CD4-positive, alpha-beta T cell treated with Interleukin-6 at 100 ng/mL for 8 hours (primary cell): ENCODE measurements around the gene AMN.
"Not testable (repeated sequence)": the region's sequence is repeated elsewhere in the genome, so short reads cannot be mapped to it uniquely, and the experiment has no call there.

ENCODE experiments used
- DNase-seq: peaks from one replicate; pipeline ENCODE4 v3.0.0-alpha.2; 2020; ENCODE audit warnings: mixed read lengths, low spot score

The AMN gene

GRCh38 chr14:102913341-102914211 lies 8.9 kb upstream of the AMN start:
- no peak for DNase-seq

GRCh38 chr14:102914474-102915291 lies 7.8 kb upstream of the AMN start:
- DNase-seq = no peak

- DNase-seq = no peak
These were observed 7.0 kb upstream of the AMN start for GRCh38 chr14:102915292-102916110.

- DNase-seq = no peak
These were observed 6.0 kb upstream of the AMN start for GRCh38 chr14:102916347-102917055.

- no peak for DNase-seq
These were observed 5.4 kb upstream of the AMN start for GRCh38 chr14:102917056-102917385.

- DNase-seq = peak; percentile 46
These were observed 4.8 kb upstream of the AMN start for GRCh38 chr14:102917469-102918211.

- no peak for DNase-seq
These were observed 4.0 kb upstream of the AMN start for GRCh38 chr14:102918438-102918837.

- DNase-seq = no peak
These were observed 2.0 kb upstream of the AMN start for GRCh38 chr14:102920273-102920997.

- no peak for DNase-seq
These were observed 1.5 kb upstream of the AMN start for GRCh38 chr14:102920998-102921304.

GRCh38 chr14:102923201-102923924 lies 900 bp downstream of the AMN start:
- no peak for DNase-seq

- DNase-seq = no peak
These were observed 1.5 kb downstream of the AMN start for GRCh38 chr14:102923925-102924486.

- no peak for DNase-seq
These were observed 2.4 kb downstream of the AMN start for GRCh38 chr14:102924632-102925588.

GRCh38 chr14:102925646-102926045 lies 3.2 kb downstream of the AMN start:
- no peak for DNase-seq

GRCh38 chr14:102926104-102926503 lies 3.6 kb downstream of the AMN start:
- no peak for DNase-seq

- not testable (repeated sequence) for DNase-seq
These were observed 4.4 kb downstream of the AMN start for GRCh38 chr14:102926840-102927239.

- DNase-seq = no peak
These were observed 4.9 kb downstream of the AMN start for GRCh38 chr14:102927346-102927877.

- no peak for DNase-seq
These were observed 5.5 kb downstream of the AMN start for GRCh38 chr14:102927878-102928411.
